Astrocyte of the spinal cord (primary cell): Measurements from ENCODE around the gene ABI3BP.

Experiments
- DNase-seq: peaks from one replicate; pipeline ENCODE4 v3.0.0; 2011; ENCODE audit warnings: low read depth, low spot score
- H3K4me3 ChIP-seq: 2 replicates; pipeline ENCODE4 v1.5.1; 2011; ENCODE audit warnings: low read depth, mild to moderate bottlenecking, low read length, moderate library complexity
- CTCF ChIP-seq: IDR thresholded peaks from 2 replicates; pipeline ENCODE4 v1.5.1; 2012; ENCODE audit warnings: low read depth, mild to moderate bottlenecking, low read length, inconsistent platforms
- in situ Hi-C: cut with HindIII; loops from 2 replicates; pipeline ENCODE4 v1.10.0; 2017; ENCODE audit warnings: low sequenced_read_pairs

Gene ABI3BP

GRCh38 chr3:100868096-100868495 is 125.1 kb downstream of the ABI3BP start:
- DNase-seq: no peak
- no peak for TF ChIP-seq CTCF
- in situ Hi-C loops: no loop called here

GRCh38 chr3:100865442-100865841 is 127.8 kb downstream of the ABI3BP start:
- DNase-seq: peak; percentile 68
- in situ Hi-C loops: no loop called here
- H3K4me3 ChIP-seq: no peak overlapping the region
- TF ChIP-seq CTCF: no peak

More at GRCh38 chr3:100868096-100868495, 125.1 kb downstream of the ABI3BP start:
- no peak overlapping the region for H3K4me3 ChIP-seq

- in situ Hi-C loops: no loop called here
- no peak overlapping the region for H3K4me3 ChIP-seq
Measured at GRCh38 chr3:100864471-100865250, 128.6 kb downstream of the ABI3BP start.

GRCh38 chr3:100857863-100858262 is 135.4 kb downstream of the ABI3BP start:
- TF ChIP-seq CTCF: no peak
- DNase-seq: no peak
- no peak overlapping the region for H3K4me3 ChIP-seq
- in situ Hi-C loops: no loop called here

More at GRCh38 chr3:100864471-100865250, 128.6 kb downstream of the ABI3BP start:
- no peak for TF ChIP-seq CTCF
- DNase-seq: peak; percentile 25

- in situ Hi-C loops: no loop called here
- H3K4me3 ChIP-seq: no peak overlapping the region
- DNase-seq: no peak
- no peak for TF ChIP-seq CTCF
Measured at GRCh38 chr3:100856821-100857220, 136.4 kb downstream of the ABI3BP start.

GRCh38 chr3:100852840-100853239 is 140.4 kb downstream of the ABI3BP start:
- in situ Hi-C loops: no loop called here
- no peak for DNase-seq
- TF ChIP-seq CTCF: no peak

GRCh38 chr3:100850701-100851100 is 142.5 kb downstream of the ABI3BP start:
- in situ Hi-C loops: no loop called here
- no peak for TF ChIP-seq CTCF
- DNase-seq: no peak

More at GRCh38 chr3:100852840-100853239, 140.4 kb downstream of the ABI3BP start:
- no peak overlapping the region for H3K4me3 ChIP-seq

More at GRCh38 chr3:100850701-100851100, 142.5 kb downstream of the ABI3BP start:
- H3K4me3 ChIP-seq: no peak overlapping the region
